D721Med (cell line): ENCODE results near the gene MBD3L3.
"Not testable (repeated sequence)": the region's sequence is repeated elsewhere in the genome, so short reads cannot be mapped to it uniquely, and the experiment has no call there.

ENCODE experiments used
- DNase-seq: peaks from one replicate; pipeline ENCODE4 v3.0.0; 2011; ENCODE audit warnings: low spot score; ENCODE audit not compliant: insufficient read length
- FAIRE-seq: peaks from 2 replicates; lab custom pipeline; 2011; peaks lifted over from hg19 to GRCh38; lab: Jason Lieb, UNC
- CTCF ChIP-seq: IDR thresholded peaks from 2 replicates; pipeline ENCODE4 v1.5.1; 2012; ENCODE audit warnings: mild to moderate bottlenecking, control low read depth; ENCODE audit not compliant: insufficient read depth; ENCODE audit errors: missing control alignments

MBD3L3 gene

GRCh38 chr19:7052896-7053295 is 5.6 kb downstream of the MBD3L3 start:
- not testable (repeated sequence) for FAIRE-seq, DNase-seq

- not testable (repeated sequence) for DNase-seq, FAIRE-seq
Measured at GRCh38 chr19:7051421-7051820, 7.1 kb downstream of the MBD3L3 start.

- not testable (repeated sequence) for FAIRE-seq, DNase-seq
Measured at GRCh38 chr19:7049021-7049420, 9.5 kb downstream of the MBD3L3 start, which contains the start of gene MBD3L2. MBD3L2 (plus strand) TSS chr19:7049321; CDS start chr19:7049374, 53 bp downstream.

GRCh38 chr19:7041563-7041962 is 16.9 kb downstream of the MBD3L3 start:
- not testable (repeated sequence) for DNase-seq, FAIRE-seq

- not testable (repeated sequence) for FAIRE-seq
Measured at GRCh38 chr19:7040079-7040478, 18.4 kb downstream of the MBD3L3 start, which contains the start of gene MBD3L4. MBD3L4 (minus strand) TSS chr19:7040179; CDS start chr19:7040144, 35 bp downstream.

GRCh38 chr19:7030278-7030677 is 28.2 kb downstream of the MBD3L3 start, which contains the start of gene MBD3L5:
MBD3L5 (plus strand) TSS chr19:7030578; CDS start chr19:7030612, 34 bp downstream.
- FAIRE-seq, DNase-seq: not testable (repeated sequence)

More at GRCh38 chr19:7040079-7040478, 18.4 kb downstream of the MBD3L3 start, which contains the start of gene MBD3L4:
- DNase-seq = not testable (repeated sequence)

- FAIRE-seq, DNase-seq: not testable (repeated sequence)
Measured at GRCh38 chr19:7028790-7029189, 29.7 kb downstream of the MBD3L3 start.

- not testable (repeated sequence) for FAIRE-seq, DNase-seq
Measured at GRCh38 chr19:7021331-7021730, 37.1 kb downstream of the MBD3L3 start, which contains the start of gene MBD3L2B. MBD3L2B (minus strand) TSS chr19:7021431; CDS start chr19:7021397, 34 bp downstream.

GRCh38 chr19:7018828-7019227 is 39.6 kb downstream of the MBD3L3 start:
- no peak for FAIRE-seq
- no peak for DNase-seq
- TF ChIP-seq CTCF = no peak

GRCh38 chr19:7013678-7014077 is 44.8 kb downstream of the MBD3L3 start:
- TF ChIP-seq CTCF = no peak
- no peak for FAIRE-seq
- no peak for DNase-seq

GRCh38 chr19:7010722-7011593 is 47.5 kb downstream of the MBD3L3 start:
- no peak for TF ChIP-seq CTCF
- no peak for DNase-seq
- FAIRE-seq = no peak
